Mucosa of descending colon (tissue), 3 donors: Measurements from ENCODE around the gene TNNT2. TPM values are rescaled to one million over a fixed set of nuclear protein-coding genes. Genes with fewer than 3 reads are reported as not detected.

Experiments
- ATAC-seq: fragments of 200-7000 bp; cut with Tn5 transposase; one replicate; pipeline ENCODE4 v1.9.1; 2020; ENCODE audit warnings: mild to moderate bottlenecking, moderate library complexity
- DNase-seq, 3 donors: peaks; one replicate each; pipeline ENCODE4 v3.0.0-alpha.2; 2020
- H3K36me3 ChIP-seq: fragments of 200-600 bp; one replicate; pipeline ENCODE4 v1.8.0; 2021; ENCODE audit warnings: low read depth, mild to moderate bottlenecking
- H3K4me1 ChIP-seq: fragments of 200-600 bp; one replicate; pipeline ENCODE4 v1.8.0; 2021; ENCODE audit warnings: low read depth, mild to moderate bottlenecking
- H3K4me3 ChIP-seq: fragments of 200-600 bp; one replicate; pipeline ENCODE4 v1.8.0; 2021; ENCODE audit warnings: mild to moderate bottlenecking
- H3K9me3 ChIP-seq: fragments of 200-600 bp; one replicate; pipeline ENCODE4 v1.8.0; 2021; ENCODE audit warnings: mild to moderate bottlenecking
- intact Hi-C, 2 donors: fragments of 100-400 bp; cut with DNase I in 1 of 2; cut with micrococcal nuclease in 1 of 2; formaldehyde crosslinking; loops; one replicate each; pipeline versions ENCODE4 v1.11.0 to v1.11.1; 2022; cut with DNase I, micrococcal nuclease
- total RNA-seq, 3 donors: library from RNA; stranded (reverse); fragmentation: NEBNext Ultra II Directional in 2 of 3; extraction: Animal tissue kit (Norgen Biotek cat#: 25700) in 2 of 3; gene quantifications; one replicate each; pipeline versions ENCODE4 v1.2.1 to v1.2.4, GENCODE V29; 2021 to 2023
- TF ChIP-seq, protein P1 (sequence below): fragments of 200-600 bp; IDR thresholded peaks from one replicate; pipeline ENCODE4 v1.8.0; 2022; ENCODE audit warnings: antibody characterized with exemption, mild to moderate bottlenecking
- donor health status: DM: no; HTN: no; CAD: no; lungs with moderate emphysema.
- donor health status: DM: no; HTN: no; CAD: no.
- donor health status: DM: no; HTN: yes; CAD: no.

The TNNT2 gene
- total RNA-seq, 3 donors from 2014 or later, result 0.28 to 4.0 (median 2.0) TPM

DNA sequence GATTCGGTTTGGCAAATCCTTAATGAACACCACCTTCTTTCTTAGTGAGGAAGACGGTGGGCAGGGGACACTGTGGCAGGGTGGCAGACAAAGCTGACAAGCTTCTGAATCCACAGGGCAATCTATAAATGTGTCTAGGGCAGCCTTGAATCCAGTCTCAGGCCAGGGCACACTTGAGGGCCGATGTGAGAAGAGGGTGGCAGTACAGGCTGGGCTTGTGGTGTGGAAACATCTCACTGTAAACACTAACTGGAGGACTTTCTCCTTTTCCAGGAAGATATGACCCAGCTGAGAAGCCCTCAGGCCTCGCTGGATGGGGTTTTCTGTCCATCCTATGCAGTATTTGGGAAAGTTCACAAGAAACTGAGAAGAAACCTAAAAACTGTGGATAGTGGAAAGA lies 47.7 kb downstream of the TNNT2 start:
- DNase-seq, result no peak
- no peaks in the 10 kb centered on the region for H3K36me3 ChIP-seq
- H3K4me1 ChIP-seq, result no peaks in the 10 kb centered on the region
- H3K9me3 ChIP-seq, result no peaks in the 10 kb centered on the region
- intact Hi-C loops, result no loop called here
- H3K4me3 ChIP-seq, result no peak overlapping the region
- ATAC-seq, result no peak
- TF ChIP-seq, protein P1, sequence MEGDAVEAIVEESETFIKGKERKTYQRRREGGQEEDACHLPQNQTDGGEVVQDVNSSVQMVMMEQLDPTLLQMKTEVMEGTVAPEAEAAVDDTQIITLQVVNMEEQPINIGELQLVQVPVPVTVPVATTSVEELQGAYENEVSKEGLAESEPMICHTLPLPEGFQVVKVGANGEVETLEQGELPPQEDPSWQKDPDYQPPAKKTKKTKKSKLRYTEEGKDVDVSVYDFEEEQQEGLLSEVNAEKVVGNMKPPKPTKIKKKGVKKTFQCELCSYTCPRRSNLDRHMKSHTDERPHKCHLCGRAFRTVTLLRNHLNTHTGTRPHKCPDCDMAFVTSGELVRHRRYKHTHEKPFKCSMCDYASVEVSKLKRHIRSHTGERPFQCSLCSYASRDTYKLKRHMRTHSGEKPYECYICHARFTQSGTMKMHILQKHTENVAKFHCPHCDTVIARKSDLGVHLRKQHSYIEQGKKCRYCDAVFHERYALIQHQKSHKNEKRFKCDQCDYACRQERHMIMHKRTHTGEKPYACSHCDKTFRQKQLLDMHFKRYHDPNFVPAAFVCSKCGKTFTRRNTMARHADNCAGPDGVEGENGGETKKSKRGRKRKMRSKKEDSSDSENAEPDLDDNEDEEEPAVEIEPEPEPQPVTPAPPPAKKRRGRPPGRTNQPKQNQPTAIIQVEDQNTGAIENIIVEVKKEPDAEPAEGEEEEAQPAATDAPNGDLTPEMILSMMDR, result no peak

DNA sequence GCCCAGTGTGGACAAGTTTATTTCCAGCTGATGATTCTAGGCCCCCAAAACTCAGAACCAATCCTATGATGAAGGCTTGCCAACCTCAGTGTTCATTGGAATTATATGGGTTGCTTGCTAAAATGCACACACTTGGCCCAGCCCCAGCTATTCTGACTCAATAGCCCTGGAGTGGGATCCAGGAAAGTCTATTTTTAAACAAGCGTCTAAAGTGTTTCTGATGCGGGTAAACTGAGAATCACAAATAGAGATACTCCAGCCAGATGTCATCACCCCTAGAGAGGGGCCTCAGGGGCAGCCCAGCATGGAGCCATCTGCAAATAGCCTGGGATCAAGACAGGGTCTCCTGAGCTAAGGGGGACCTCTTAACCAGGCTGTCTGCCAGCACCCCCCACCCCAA lies 48.2 kb downstream of the TNNT2 start:
- DNase-seq, result no peak
- Histone ChIP-seq H3K4me3 (no peak overlapping the region), H3K9me3 (no peaks in the 10 kb centered on the region), H3K36me3 (no peaks in the 10 kb centered on the region), H3K4me1 (no peaks in the 10 kb centered on the region)
- TF ChIP-seq, protein P1, result no peak
- intact Hi-C loops, result no loop called here
- no peak for ATAC-seq

DNA sequence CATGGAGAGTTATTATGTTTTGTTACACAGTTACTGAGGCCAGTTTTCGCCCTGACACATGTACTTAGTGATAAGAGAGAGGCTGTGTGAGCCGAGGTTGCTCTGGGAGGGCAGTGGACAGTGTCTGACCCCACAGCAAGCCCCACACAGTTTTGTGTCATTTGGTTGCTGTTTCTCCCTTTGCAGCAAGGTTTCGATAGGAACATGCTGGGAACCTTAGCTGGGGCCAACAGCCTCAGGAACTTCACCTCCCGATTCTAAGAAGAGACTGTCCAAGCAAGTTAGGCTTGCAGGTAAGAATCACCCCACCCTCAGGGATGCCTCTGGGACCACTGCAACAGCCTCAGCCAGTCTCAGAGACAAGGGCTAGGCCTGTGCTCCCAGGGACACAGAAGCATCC lies 48.9 kb downstream of the TNNT2 start:
- DNase-seq, result no peak
- Histone ChIP-seq H3K4me3 (no peak overlapping the region), H3K4me1 (no peaks in the 10 kb centered on the region), H3K36me3 (no peaks in the 10 kb centered on the region), H3K9me3 (no peaks in the 10 kb centered on the region)
- ATAC-seq, result no peak
- TF ChIP-seq, protein P1, result no peak
- intact Hi-C loops, result no loop called here

DNA sequence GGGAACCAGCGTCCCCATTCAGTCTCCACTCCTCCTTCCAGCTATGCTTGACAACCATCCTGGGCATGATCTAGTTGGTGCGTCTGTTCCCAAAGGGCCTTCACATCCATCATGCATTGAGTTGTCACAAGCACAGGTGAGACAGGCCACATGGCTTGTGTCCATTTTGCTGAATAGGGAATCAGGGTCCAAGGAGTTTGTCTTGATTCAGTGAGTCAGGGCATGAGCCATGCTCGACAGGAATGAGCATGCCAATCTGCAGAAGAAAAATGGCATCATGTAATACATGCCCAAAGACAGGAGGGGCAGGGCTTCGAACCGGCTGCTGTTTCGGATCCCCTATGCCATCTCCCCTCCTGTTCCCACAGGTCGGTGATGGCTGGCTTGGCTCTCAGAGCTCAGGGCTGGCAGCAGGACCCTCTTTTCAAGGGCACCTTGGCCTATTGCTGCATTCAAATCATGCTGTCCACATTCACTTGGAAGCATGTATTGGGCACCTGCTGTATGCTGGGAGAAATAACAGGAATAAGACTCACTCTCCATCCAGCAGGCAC lies 49.7 kb downstream of the TNNT2 start:
- Histone ChIP-seq H3K9me3 (no peaks in the 10 kb centered on the region), H3K4me1 (no peaks in the 10 kb centered on the region), H3K4me3 (no peak overlapping the region), H3K36me3 (no peaks in the 10 kb centered on the region)
- ATAC-seq, result no peak
- DNase-seq, result no peak
- intact Hi-C loops, result no loop called here
- TF ChIP-seq, protein P1, result no peak

DNA sequence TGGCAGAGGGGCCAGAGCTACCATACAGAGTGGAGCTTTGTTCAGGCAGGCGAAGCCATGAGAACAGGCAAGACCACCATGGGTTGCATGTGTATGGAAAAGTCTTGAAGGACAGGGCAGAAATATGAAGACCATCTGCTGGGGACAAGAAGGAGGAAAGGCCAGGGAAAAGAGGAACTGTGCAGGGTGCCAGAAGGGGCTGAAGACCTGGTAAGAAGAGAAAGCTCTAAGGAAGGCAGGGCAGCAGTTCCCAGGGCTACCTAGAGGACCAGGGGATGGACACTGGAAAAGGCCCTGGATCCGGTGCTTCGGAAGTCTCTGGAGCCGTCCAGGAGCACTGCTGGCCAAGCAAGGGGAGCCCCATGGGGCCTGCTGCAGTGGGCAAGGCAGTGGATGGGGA lies 50.8 kb downstream of the TNNT2 start:
- intact Hi-C loops, result no loop called here
- H3K9me3 ChIP-seq, result no peaks in the 10 kb centered on the region
- no peaks in the 10 kb centered on the region for H3K36me3 ChIP-seq
- ATAC-seq, result no peak
- no peak for DNase-seq
- no peak overlapping the region for H3K4me3 ChIP-seq
- H3K4me1 ChIP-seq, result no peaks in the 10 kb centered on the region
- TF ChIP-seq, protein P1, result no peak

DNA sequence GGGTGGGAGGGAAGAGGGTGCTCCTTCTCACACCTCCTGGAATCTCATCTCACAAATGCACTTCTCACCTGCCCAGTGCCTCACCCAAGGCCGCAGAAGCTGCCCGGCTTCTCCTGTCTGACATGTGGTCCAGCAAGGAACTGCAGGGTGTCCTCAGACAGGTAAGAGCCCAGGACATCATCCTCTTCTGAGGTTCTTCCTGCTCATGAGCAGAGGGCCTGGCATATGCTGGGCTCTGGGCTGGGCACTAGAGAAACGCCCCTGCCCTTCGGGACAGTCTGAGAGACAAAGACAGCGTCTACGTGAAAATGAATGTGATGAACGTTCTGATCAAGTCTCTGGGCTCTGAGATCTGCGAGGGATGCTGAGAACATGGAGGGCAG lies 51.8 kb downstream of the TNNT2 start:
- ATAC-seq (no peak), DNase-seq (no peak)
- H3K4me1 ChIP-seq, result no peaks in the 10 kb centered on the region
- intact Hi-C loops, result no loop called here
- H3K36me3 ChIP-seq, result no peaks in the 10 kb centered on the region
- TF ChIP-seq, protein P1, result no peak
- no peaks in the 10 kb centered on the region for H3K9me3 ChIP-seq
- no peak overlapping the region for H3K4me3 ChIP-seq
